NCI-H1105 (cell line): ENCODE data around the gene COP1.

Experiments used
- DNase-seq: peaks from one replicate; lab custom pipeline; 2025; lab: John Stamatoyannopoulos, UW

The COP1 gene

DNA sequence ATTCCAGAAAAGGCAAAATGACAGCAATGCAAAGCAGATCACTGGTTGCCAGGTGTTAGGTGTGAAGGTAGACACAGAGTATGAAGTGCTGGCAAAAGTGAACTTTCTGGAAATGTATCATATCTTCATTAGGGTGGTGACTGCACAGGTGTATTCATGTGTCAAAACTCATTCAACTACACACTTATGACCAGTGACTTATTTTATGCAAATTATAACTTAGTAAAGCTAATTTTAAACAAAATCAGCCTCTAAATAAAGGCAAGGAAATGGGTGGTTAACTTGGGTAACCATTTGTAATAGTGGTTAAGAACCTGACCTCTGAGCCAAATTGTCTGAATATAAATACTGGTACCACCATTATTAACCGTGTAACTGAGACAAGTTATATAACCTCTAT, 7.4 kb downstream of the COP1 start:
- no peak for DNase-seq

DNA sequence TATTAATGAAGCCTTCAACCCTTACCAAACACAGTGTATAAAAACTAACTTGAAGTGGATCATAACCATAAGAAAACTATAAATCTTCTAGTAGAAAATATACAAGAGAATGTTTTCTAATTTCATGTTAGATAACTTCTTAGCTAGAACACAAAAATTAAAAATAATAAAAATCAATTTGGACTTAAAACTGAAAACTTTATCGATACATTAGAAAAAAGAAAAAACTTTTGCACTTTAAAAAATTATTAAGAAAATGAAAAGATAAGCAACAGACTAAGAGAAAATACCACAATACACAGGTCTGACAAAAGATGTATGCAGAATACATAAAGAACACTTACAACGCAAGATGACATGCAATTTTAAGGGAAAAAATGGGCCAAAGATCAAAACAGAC, 8.7 kb downstream of the COP1 start:
- no peak for DNase-seq

DNA sequence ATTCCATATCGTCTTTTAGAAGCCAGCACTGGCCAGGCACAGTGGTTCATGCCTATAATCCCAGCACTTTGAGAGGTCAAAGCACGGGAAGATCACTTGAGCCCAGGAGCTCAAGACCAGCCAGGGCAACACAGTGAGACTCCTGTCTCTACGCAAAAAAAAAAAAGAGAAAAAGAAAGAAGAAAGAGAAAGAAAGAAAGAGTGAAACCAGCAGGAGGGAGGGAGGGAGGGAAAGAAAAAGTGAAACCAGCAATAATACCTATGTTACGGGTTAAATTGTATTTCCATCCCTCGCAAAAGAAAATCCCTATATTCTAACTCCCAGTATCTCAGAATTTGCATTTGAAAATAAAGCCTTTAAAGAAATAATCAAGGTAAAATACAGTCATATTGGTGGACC, 10.4 kb downstream of the COP1 start:
- DNase-seq = no peak

DNA sequence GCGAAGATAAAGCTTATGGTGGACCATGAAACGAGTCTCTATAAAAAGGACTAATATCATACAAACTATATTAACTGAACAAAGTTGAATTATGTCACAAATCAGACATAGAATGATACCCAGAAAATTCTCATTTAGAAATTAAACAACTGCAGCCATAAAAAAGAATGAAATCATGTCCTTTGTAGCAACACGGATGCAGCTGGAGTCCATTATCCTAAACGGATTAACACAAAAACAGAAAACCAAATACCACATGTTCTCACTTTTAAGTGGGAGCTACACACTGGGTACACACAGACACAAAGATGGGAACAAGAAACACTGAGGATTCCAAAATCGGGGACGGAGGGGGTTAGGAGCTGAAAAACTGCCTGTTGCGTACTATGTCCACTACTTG, 11.5 kb downstream of the COP1 start:
- no peak for DNase-seq

DNA sequence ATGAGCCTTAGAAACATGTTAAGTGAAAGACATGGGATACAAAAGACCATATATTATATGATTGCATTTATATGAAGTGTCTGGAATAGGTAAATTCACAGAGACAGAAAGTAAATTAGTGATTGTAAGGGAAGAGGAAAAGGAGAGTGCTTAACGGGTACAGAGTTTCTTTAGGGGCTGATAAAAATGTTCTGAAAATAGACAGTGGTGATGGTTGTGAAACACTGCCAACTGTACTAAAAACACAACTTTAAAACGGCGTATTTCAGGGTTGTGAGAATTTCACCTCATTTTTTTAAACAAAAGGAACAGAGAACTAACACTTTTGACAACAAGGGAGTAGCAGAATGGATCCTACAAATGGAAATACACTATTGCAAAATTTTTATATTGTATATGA, 13.4 kb downstream of the COP1 start:
- DNase-seq = no peak

DNA sequence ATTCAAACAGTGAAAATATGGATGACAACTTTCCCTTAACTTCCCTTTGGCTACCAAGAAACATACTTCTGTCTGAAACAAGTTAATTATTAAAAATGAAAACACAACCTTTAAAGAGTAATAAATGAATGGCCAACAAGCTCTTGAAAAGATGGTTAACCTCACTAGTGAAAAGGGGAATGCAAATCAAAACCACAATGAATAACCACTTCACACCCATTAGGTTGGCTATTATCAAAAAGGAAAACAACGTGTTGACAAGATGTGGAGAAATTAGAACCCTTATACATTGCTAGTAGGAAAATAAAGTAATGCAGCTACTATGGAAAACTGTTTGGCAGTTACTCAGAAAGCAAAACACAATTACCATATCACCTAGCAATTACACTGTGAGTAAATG, 14.1 kb downstream of the COP1 start:
- DNase-seq = no peak

DNA sequence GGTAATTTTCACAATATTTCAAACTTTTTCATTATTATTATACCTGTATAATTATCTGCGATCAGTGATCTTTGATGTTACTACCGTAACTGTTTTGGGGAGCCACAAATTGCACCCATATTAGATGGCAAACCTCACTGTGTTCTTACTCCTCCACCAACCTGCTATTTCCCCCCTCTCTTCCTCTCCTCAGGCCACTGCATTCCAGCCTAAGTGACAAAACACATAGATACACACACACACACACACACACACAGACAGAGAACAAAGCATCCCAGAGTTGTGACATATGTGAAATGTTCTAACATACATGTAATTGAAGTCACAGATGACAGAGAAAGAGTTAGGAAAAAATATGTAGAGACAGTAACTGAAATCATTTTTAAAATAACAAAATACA, 18.5 kb downstream of the COP1 start:
- no peak for DNase-seq

DNA sequence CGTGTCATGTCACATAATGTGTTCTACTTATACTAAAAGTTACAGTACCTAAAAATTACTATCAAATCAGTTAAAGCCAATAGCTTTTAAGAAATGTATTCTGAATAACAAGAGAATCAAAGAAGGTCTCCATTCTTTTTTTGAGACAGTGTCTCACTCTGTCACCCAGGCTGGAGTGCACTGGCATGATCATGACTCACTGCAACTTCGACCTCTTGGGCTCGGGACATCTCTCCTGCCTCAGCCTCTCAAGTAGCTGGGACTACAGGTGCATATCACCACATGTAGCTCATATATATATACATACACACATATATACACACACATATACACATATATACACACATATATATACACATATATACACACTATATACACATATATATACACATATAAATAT, 20.1 kb downstream of the COP1 start:
- no peak for DNase-seq

DNA sequence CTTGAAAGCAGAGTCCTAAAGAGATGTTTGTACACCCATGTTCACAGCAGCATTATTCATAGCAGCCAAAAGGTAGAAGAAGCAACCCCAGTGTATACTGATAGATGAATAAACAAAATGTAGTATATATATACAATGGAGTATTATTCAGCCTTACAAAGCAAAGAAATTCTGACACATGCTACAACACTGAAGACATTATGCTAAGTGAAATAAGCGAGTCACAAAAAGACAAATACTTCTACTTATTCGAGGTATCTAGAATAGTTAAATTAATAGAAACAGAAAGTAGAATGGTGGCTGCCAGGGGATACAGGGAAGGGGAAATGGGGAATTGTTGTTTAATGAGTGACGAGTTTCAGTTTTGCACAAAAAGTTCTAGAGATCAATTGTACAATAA, 23.5 kb downstream of the COP1 start:
- no peak for DNase-seq

DNA sequence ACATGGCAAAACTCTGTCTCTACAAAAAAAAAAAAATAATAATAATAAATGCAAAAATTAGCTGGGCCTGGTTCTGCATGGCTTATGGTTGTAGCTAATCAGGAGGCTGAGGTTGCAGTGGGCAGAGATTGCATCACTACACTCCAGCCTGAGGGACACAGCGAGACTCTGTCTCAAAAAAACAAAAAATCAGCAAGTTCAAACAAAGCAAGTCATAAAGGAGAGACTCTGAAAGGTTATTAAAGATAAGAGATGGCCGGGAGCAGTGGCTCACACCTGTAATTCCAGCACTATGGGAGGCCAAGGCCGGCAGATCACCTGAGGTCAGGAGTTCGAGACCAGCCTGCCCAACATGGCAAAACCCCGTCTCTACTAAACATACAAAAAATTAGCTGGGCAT, 28.8 kb downstream of the COP1 start:
- no peak for DNase-seq

DNA sequence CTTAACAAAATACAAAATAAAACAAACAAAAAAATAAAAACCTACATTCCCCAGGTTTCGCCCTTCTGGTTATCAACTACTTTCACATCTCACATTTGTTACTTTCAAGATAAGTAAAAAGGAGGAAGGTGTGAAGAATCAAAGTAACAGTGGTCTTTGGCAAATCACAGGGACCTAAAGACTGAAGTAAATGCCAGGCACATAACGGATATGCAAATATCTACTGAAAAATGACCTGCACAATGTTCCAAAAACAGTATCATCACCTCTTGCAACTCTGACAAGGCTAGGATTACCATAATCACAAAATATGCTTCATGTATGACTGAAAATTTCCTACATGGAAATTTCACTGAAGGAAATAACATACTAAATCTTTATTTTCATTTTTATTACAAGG, 29.3 kb downstream of the COP1 start:
- DNase-seq = no peak

DNA sequence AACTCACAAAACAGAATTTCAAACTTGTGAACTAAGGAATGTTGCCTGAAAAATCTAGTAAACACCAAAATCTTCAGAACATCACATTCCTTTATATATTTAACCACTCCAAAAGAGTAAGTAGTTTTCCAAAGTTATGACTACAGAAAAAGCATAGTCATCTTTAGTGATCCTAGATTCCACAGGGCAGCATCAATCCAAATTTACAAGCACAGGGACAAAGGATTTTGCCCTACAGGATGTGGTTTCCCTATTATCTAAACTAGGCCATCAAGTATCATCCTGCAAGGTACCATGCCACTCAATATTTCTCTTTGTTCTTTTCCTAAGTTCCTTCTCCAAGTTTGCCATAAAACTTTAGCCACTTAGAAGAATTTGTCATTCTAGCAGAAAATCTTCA, 33.0 kb downstream of the COP1 start:
- DNase-seq = no peak

DNA sequence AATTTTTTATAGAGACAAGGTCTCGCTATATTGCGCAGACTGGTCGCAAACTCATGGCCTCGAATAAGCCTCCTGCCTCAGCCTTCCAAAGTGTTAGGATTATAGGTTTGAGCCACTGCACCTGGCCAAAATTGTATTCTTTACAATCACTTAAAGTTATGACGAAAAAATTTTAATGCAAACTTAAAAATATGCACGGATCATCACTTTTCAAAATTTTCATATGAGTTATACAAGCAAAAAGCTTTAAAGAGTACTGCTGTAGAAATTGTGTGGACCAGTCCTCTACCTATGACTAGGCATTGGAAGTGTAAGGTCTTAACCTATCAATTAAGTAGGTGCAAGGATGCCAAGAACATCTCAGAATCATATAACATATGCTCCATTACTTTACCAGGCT, 34.9 kb downstream of the COP1 start:
- no peak for DNase-seq

DNA sequence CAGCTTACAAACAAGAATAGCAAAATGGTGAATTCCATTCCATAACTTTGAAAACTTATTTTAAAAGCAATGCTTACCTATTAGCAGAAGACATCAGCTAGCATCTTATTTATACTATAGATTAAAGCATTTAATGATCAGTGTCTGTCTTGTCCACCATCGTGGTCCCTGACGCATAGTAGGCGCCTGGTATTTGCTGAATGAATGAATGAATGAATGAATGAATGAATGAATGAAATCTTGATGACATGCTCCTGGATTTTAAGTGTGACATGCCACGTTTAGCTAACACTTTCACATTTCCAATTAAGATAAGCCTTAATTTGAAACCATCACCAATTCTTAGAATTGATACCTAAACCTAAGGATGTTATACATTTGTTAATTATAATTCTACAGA, 39.9 kb downstream of the COP1 start:
- DNase-seq = no peak

DNA sequence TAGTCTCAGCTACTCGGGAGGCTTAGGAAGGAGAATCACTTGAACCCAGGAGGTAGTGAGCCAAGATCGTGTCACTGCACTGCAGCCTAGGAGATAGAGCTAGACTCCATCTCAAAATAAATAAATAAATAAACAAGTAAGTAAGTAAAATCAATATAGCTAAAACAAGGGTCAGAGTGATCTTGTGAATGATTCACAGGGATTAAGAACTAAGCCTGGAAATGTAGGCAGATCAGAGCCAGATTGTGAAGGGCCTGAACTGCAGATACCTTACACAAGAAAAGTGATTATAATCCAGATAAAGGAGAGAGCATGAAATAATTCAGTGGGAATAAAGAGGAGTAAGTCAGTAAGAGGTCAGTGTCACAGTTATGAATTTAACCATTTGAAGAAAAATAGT, 41.5 kb downstream of the COP1 start:
- DNase-seq = no peak

DNA sequence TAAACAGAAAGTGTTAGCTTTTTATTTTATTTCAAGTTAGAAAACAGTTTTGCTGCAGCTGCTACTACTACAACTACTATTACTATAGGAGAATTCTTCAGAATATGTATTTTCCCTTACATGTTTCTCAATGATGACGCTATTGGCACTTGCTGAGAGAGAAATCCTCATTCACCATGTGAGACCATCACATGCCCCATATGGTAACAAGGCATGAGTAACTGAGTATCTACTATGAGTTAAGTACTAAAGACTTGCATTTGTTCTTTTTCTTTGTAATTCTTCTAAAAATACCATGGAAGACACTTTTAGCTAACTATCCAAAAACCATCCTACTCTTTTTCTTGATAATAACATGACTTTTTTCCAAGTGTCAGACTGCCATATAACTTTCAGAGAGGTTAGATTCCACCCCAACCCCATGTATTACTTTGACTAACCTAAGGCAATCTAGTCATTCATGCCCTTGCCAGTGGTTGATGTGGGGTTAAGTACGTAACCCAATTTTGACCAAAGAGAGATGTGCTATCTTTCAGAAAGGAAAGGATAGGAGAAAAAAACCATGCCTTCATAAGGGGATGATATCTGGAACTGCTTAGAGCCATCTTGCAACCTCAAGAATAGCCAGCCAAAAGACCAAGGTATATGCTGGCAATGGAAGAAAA, 42.9 kb downstream of the COP1 start:
- no peak for DNase-seq

DNA sequence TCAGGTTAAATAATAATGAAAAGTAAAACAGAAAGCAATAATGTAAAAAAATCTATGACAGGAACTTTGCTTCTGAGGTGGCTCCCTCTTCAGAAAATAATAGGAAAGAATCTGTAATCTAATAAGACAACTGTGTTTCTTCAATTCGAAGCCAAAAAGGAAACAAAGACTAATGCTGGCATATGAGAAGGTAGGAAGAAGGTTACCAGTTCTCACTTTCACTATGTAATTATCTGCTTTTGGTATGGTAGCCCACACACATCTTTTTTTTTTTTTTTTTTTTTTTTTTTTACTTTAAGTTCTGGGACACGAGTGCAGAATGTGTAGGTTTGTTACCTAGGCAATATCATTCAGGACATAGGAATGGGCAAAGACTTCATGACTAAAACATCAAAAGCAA, 47.1 kb downstream of the COP1 start:
- DNase-seq = no peak

DNA sequence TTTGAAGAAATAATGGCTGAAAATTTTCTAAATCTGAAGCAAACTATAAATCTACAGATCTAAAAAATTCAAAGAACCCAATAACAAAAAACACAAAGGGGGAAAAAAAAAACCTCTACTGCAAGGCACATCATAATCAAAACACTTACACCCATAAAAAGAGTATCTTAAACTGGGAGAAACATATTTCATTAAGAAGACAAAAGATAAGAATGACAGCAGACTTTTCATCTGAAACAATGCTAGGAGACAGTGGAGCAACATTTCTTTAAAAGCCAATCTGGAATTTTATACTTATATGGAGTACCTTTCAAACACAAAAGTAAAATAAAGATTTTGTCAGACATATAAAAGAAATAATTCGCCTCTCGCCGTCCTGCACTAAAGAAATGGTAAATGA, 49.1 kb downstream of the COP1 start:
- no peak for DNase-seq

DNA sequence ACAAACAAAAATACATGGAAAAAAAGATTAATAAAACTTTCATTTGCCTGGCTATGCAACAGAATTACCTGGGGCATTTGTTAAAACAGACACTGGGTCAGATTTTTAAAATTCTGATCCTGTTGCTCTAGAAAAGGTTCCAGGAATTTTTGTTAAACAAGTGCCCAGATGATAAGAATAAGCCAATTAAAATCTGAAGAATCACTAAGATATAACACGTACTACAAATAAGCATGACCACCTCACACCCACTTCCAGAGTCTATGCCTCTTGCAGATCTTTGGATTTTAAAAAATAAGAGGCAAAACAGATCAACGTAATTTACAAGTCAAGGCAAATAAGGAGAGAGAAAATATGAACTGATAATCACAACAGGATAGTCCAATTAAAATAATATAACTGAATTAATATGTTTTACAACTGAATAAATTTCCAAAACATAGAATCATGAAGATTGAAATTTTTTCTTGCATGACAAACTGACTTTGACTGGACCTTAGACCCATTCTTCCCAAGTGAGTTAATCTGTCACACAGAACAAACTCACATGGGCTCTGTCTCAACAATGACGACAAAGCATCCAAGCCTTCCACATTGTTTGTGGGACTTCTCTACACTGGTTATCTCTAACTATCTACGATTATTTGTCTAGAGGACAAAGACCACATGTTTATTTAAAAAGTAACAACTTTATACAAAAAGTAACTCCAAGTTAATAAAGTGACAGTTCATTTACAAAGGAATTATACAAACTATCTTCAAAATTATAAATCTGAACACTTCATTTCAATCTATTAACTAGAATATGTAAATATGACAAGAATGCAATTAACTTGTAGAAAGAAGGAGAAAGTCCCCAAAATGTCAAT, 56.9 kb downstream of the COP1 start:
- no peak for DNase-seq

DNA sequence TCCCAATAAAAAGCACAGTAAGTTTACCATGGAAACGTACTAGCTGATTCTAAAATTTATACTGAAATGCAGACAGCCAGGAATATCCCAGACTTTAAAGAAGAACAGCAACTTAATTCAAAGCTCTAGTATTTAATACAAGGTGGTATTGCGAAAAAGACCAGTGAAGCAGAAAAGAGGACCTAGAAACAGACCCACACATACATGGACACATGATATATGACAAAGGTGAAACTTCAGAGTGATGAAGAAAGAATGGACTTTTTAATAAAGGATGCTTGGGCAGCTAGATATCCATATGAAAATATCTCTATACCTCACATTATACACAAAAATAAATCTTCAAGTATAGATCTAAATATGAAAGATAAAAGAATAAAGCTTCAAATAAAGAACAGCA, 62.6 kb downstream of the COP1 start:
- DNase-seq = no peak

DNA sequence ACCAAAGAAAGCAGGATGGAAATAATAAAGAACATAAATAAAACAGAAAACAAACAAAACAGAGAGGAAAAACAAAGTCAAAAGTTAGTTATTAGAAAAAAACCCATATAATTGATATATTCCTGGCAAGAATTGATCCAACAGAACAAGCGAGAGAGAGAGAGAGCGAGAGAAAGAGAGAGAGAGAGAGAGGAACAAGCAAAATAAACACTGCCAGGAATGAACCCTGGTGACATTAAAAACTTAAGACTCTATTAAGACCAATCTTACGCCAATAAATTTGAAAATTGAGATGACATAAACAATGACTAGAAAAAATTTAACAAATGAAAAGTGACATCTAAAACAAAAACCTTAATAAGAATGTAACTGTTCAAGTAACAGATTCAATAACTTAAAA, 64.1 kb downstream of the COP1 start:
- no peak for DNase-seq

DNA sequence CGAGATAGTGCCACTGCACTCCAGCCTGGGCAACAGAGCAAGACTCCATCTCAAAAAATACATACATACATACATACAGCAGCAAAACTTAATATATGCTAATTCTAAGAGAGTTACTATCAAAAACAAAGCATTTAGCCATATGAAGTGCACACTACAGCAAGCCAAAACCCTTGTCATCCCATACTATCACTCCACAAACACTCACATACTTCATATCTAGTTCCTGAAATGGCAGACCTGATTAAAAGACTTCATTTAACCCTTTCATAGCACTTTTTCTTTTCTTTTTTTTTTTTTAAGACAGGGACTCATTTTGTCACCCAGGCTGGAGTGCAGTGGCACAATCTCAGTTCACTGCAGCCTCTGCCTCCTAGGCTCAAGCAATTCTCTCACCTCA, 65.6 kb downstream of the COP1 start:
- DNase-seq = no peak

DNA sequence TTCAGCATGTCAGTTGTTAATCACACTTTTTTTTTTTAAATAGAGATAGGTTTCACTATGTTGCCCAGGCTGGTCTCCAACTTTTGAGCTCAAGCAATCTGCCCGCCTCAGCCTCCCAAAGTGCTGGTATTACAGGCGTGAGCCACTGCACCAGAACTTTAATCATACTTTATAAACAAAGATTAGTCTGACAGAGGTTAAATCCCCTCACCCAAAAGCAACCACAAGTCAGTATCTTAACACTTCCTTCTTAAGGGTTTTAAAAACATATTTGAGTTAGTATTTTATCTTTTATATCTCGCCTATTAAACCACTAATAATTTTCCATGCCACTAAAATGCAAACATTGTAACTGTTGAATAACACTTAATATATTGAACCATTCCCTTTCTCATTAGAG, 70.2 kb downstream of the COP1 start:
- no peak for DNase-seq

DNA sequence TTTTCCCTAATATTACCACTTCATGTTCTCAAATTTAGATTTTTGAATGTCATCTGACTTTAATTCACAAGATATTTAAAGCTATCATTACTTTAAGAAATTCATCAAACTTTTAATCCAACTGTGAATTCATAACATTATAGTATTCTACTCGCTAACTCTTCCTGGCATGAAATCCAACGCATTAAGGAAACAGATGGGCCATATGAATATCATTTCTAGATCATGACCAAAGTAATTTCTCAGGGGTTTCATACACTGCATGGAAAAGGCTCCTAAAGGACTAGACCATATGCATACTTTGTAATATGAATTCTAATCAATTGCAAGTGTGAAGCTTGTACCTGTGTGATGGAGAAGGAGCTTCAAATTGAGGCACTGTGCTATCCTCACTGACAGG, 72.4 kb downstream of the COP1 start:
- no peak for DNase-seq
